Measurements from ENCODE around the gene COA6. TPM values are rescaled to one million over a fixed set of nuclear protein-coding genes. Genes with fewer than 3 reads are reported as not detected.

The COA6 gene
- total and polyA plus RNA-seq, 2 of the 8 experiments (the other 6 are each of a cell fraction or from before 2014, with no cell fraction given) = 22.9 to 44.9 TPM

GRCh38 chr1:234357831-234358230 lies 15.4 kb upstream of the COA6 start:
- H3K4me2 ChIP-seq (ENCODE audit: insufficient read depth in 1 of 2, low read depth in 2 of 2, low read length in 2 of 2) = no peak overlapping the region
- H3K4me1 ChIP-seq (replicated peaks in 1 of 4; ENCODE audit: control insufficient read depth in 3 of 4, insufficient read depth in 4 of 4, low read length in 3 of 4) = peaks cover 0 to 3% (median 0%) of the 10 kb centered on the region in 4 experiments; a peak in 1 of 7 replicates
- no peak overlapping the region for H2BK120ac ChIP-seq (replicated peaks; ENCODE audit: low read depth, low read length)
- H3K79me1 ChIP-seq (ENCODE audit: low read depth, low read length) = no peaks in the 10 kb centered on the region
- H3K27me3 ChIP-seq (replicated peaks in 1 of 4; ENCODE audit: control insufficient read depth in 3 of 4, extremely low read depth in 1 of 4, insufficient read depth in 3 of 4, low read length in 3 of 4) = no peaks in the 10 kb centered on the region
- H3K23me2 ChIP-seq (ENCODE audit: low read depth, low read length) = no peaks in the 10 kb centered on the region
- no peaks in the 10 kb centered on the region for H3K36me3 ChIP-seq (ENCODE audit: control insufficient read depth in 2 of 4, insufficient read depth in 4 of 4, low read length in 3 of 4)
- DNase-seq (ENCODE audit: low read depth in 1 of 2, low spot score in 2 of 2) = no peak
- no peaks in the 10 kb centered on the region for H4K20me1 ChIP-seq (replicated peaks in 1 of 2; ENCODE audit: control insufficient read depth in 1 of 2, insufficient read depth in 2 of 2, low read length in 2 of 2)
- no peak for FAIRE-seq
- POLR2A ChIA-PET (ENCODE audit: partially characterized antibody) = interaction anchor here (1.8 kb wide), 1 partner anchor 16 kb away, joined by 6 read pairs; the partner anchor contains the start of gene COA6
- CTCF ChIA-PET (ENCODE audit: partially characterized antibody) = interaction anchor here (0.6 to 1.8 kb wide), 3 partner anchors 16 to 944 kb away, joined by 3 to 4 read pairs (median 3); partner anchors contain the start of gene COA6
- no peak overlapping the region for H4K91ac ChIP-seq (replicated peaks; ENCODE audit: insufficient read length, low read length)
- no peak for TF ChIP-seq NRF1 (IDR thresholded peaks at IDR 0.05; ENCODE audit: low read depth, low read length)
- TF ChIP-seq TEAD4 (IDR thresholded peaks at IDR 0.05; ENCODE audit: low read depth, low read length) = no peak
- no peak for TF ChIP-seq SP1 (IDR thresholded peaks at IDR 0.05; ENCODE audit: low read depth, low read length)
- TF ChIP-seq POLR2AphosphoS5 (IDR thresholded peaks at IDR 0.05; ENCODE audit: low read depth, low read length) = no peak
- no peak for TF ChIP-seq ZNF274 (IDR thresholded peaks at IDR 0.05; ENCODE audit: borderline replicate concordance, extremely low read depth, low read length)
- TF ChIP-seq HDAC6 (IDR thresholded peaks at IDR 0.05; ENCODE audit: low read depth, low read length) = no peak
- TF ChIP-seq HDAC2 (IDR thresholded peaks at IDR 0.05; ENCODE audit: borderline replicate concordance in 1 of 2, low read depth in 2 of 2, low read length in 2 of 2) = no peak
- TF ChIP-seq ATF2 (IDR thresholded peaks at IDR 0.05; ENCODE audit: low read length) = no peak
- no peak for TF ChIP-seq CTCF (IDR thresholded peaks at IDR 0.05; ENCODE audit: control extremely low read depth in 1 of 3, insufficient read depth in 1 of 3, low read depth in 1 of 3, low read length in 3 of 3)
- H2BK5ac ChIP-seq (ENCODE audit: low read depth, low read length) = no peak overlapping the region
- no peak overlapping the region for H2AFZ ChIP-seq (ENCODE audit: low read length)
- H4K8ac ChIP-seq (ENCODE audit: extremely low read depth, insufficient read depth, low read length) = no peak overlapping the region
- H3K4me3 ChIP-seq (ENCODE audit: extremely low read depth in 1 of 4, insufficient read depth in 2 of 4, low read depth in 3 of 4, low read length in 4 of 4) = no peak overlapping the region
- H3K9me3 ChIP-seq (ENCODE audit: insufficient read depth in 2 of 2, low read depth in 1 of 2, low read length in 1 of 2) = no peaks in the 10 kb centered on the region
- H3K27ac ChIP-seq (ENCODE audit: low read depth, low read length) = no peak overlapping the region
- no peak overlapping the region for H3K56ac ChIP-seq (replicated peaks; ENCODE audit: insufficient read length, low read depth, low read length)
- no peak overlapping the region for H3K4ac ChIP-seq (replicated peaks; ENCODE audit: insufficient read length, low read depth, low read length)
- no peaks in the 10 kb centered on the region for H3K79me2 ChIP-seq (ENCODE audit: control insufficient read depth in 1 of 2, insufficient read depth in 2 of 2, low read length in 2 of 2)
- H2BK15ac ChIP-seq (ENCODE audit: low read length) = no peak overlapping the region
- H2AK5ac ChIP-seq (ENCODE audit: low read depth, low read length) = no peak overlapping the region
- no peak overlapping the region for H2BK20ac ChIP-seq (ENCODE audit: low read length)
- no peak overlapping the region for H3K23ac ChIP-seq (ENCODE audit: insufficient read length)
- no peak overlapping the region for H3K18ac ChIP-seq (ENCODE audit: extremely low read depth, low read length)
- no peak overlapping the region for H4K5ac ChIP-seq (ENCODE audit: insufficient read length, low read depth, low read length)
- no peak overlapping the region for H2BK12ac ChIP-seq (ENCODE audit: low read depth, low read length)
- no peak overlapping the region for H3K9ac ChIP-seq (replicated peaks in 1 of 4; ENCODE audit: extremely low read depth in 1 of 4, low read depth in 3 of 4, low read length in 3 of 4)
- no peak overlapping the region for H3K14ac ChIP-seq (ENCODE audit: insufficient read length)

All from H1 (cell line).